Stimulated activated effector memory CD8-positive, alpha-beta T cell treated with anti-CD3 and anti-CD28 coated beads, Interleukin-12 subunit alpha, Interleukin-12 subunit beta, amount 100 ng/mL, for 72 hours (primary cell): Measurements from ENCODE around the gene MYO1B.
A peak's percentile ranks its signal among the peaks of the same experiment; 100 is the strongest.

Experiments used
- ATAC-seq: fragments of 150-1000 bp; cut with Tn5 transposase; 2 replicates; pipeline ENCODE4 v1.10.0; 2021
- DNase-seq, 2 donors: peaks; one replicate each; pipeline ENCODE4 v3.0.0; 2021 to 2022; ENCODE audit warnings: low spot score in 2 of 2
- H3K27ac Mint-ChIP-seq: one replicate; pipeline ENCODE4 v1.8.0; 2022; ENCODE audit warnings: mild to moderate bottlenecking, mixed read lengths
- H3K36me3 Mint-ChIP-seq: one replicate; pipeline ENCODE4 v1.8.0; 2022; ENCODE audit warnings: mild to moderate bottlenecking, mixed read lengths
- H3K4me1 Mint-ChIP-seq: one replicate; pipeline ENCODE4 v1.8.0; 2022; ENCODE audit warnings: mixed read lengths
- H3K4me3 Mint-ChIP-seq: one replicate; pipeline ENCODE4 v1.8.0; 2022; ENCODE audit warnings: mild to moderate bottlenecking, mixed read lengths
- H3K9me3 Mint-ChIP-seq: one replicate; pipeline ENCODE4 v1.8.0; 2022; ENCODE audit warnings: mixed read lengths

Gene MYO1B

GRCh38 chr2:191245046-191245868 lies at the start of gene MYO1B:
TSS of gene MYO1B (plus strand) at chr2:191245404. CDS start at chr2:191276896, 31,492 bp downstream.
- Mint-ChIP-seq H3K36me3 (no peaks in the 10 kb centered on the region), H3K9me3 (no peaks in the 10 kb centered on the region), H3K4me1 (peaks cover 17% of the 10 kb centered on the region), H3K4me3 (peak within 1 kb of the TSS; percentile 69), H3K27ac (no peak within 1 kb of the TSS)
- DNase-seq: peak; percentile 44 to 71
- peak; percentile 87 for ATAC-seq

GRCh38 chr2:191197096-191197495 lies 48.1 kb upstream of the MYO1B start:
- H3K36me3 Mint-ChIP-seq: peaks cover 5% of the 10 kb centered on the region
- H3K9me3 Mint-ChIP-seq: no peaks in the 10 kb centered on the region
- DNase-seq (no peak), ATAC-seq (no peak)
- H3K27ac Mint-ChIP-seq: no peak overlapping the region
- no peak overlapping the region for H3K4me3 Mint-ChIP-seq
- H3K4me1 Mint-ChIP-seq: peaks cover 23% of the 10 kb centered on the region

- DNase-seq (peak in 1 of 2 donors; percentile 38), ATAC-seq (no peak)
- no peak overlapping the region for H3K4me3 Mint-ChIP-seq
- H3K9me3 Mint-ChIP-seq: no peaks in the 10 kb centered on the region
- no peak overlapping the region for H3K27ac Mint-ChIP-seq
- H3K4me1 Mint-ChIP-seq: peaks cover 35% of the 10 kb centered on the region
- H3K36me3 Mint-ChIP-seq: peaks cover 5% of the 10 kb centered on the region
Observed at GRCh38 chr2:191198271-191198670, 46.9 kb upstream of the MYO1B start.

DNA sequence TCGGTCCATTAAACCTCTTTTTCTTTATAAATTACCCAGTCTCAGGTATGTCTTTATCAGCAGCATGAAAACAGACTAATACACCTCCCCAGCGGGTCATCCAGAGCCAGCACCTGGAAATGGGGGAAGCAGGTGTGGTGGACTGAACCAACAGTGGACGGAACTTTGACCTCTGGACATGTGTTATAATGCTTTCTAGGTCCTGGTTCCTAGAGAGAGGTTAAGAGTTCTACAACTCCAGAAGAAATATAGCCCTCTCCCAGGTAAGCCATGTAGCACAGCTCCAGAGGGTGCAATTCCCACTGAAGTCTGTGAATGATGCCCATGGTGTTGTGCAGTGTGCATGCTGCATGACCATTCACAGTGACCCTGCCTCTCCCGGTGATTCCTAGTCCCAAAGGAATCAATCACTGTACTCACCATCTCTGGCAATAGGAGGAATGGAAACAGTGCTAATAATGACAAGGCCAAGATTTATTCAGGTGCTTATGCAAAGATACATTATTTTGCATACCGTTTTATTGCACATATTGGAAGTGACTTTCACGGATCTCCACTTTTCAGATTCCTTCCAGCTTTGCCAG lies 45.2 kb upstream of the MYO1B start:
- Mint-ChIP-seq H3K4me3 (no peak overlapping the region), H3K36me3 (no peaks in the 10 kb centered on the region), H3K9me3 (no peaks in the 10 kb centered on the region), H3K27ac (no peak overlapping the region), H3K4me1 (peaks cover 36% of the 10 kb centered on the region)
- ATAC-seq (no peak), DNase-seq (no peak)

- peaks cover 37% of the 10 kb centered on the region for H3K4me1 Mint-ChIP-seq
- peak overlapping the region; percentile 64 for H3K27ac Mint-ChIP-seq
- no peaks in the 10 kb centered on the region for H3K9me3 Mint-ChIP-seq
- DNase-seq (no peak), ATAC-seq (no peak)
- no peak overlapping the region for H3K4me3 Mint-ChIP-seq
- H3K36me3 Mint-ChIP-seq: peaks cover 2% of the 10 kb centered on the region
Observed at GRCh38 chr2:191200910-191201309, 44.3 kb upstream of the MYO1B start.

GRCh38 chr2:191202209-191202721 lies 42.9 kb upstream of the MYO1B start:
- Mint-ChIP-seq H3K9me3 (no peaks in the 10 kb centered on the region), H3K4me3 (peak overlapping the region; percentile 60), H3K27ac (peak overlapping the region; percentile 88), H3K4me1 (peaks cover 47% of the 10 kb centered on the region), H3K36me3 (peaks cover 12% of the 10 kb centered on the region)
- DNase-seq: no peak
- ATAC-seq: no peak

DNA sequence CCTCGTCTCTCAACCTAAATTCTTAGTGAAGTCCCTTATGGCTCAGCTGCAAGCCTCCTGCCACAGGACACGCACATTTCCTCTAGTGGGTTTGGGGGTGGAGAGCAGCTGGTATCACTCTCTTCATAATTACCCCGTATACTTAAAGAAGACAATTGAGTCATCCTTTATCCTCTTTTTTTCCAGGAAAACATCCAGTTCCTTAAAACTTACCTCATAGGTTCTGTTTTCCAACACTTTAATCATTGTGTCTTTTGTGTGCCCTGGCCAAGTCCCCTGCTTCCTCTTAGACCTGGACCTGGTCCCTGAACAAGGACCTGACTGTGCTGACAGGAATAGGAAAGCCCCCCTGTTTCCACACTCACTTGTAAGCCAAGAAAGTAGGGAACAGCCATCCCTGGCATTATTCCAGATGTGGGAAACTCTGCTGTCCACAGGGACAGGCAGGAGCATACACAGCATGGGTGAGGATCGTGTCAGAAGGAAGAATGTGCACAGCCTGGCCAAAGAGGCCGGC lies 42.3 kb upstream of the MYO1B start:
- Mint-ChIP-seq H3K9me3 (no peaks in the 10 kb centered on the region), H3K4me3 (peak overlapping the region; percentile 60), H3K27ac (peak overlapping the region; percentile 88), H3K4me1 (peaks cover 47% of the 10 kb centered on the region), H3K36me3 (peaks cover 12% of the 10 kb centered on the region)
- ATAC-seq (peak; percentile 52), DNase-seq (no peak)

GRCh38 chr2:191204433-191204832 lies 40.8 kb upstream of the MYO1B start:
- H3K36me3 Mint-ChIP-seq: peaks cover 12% of the 10 kb centered on the region

DNA sequence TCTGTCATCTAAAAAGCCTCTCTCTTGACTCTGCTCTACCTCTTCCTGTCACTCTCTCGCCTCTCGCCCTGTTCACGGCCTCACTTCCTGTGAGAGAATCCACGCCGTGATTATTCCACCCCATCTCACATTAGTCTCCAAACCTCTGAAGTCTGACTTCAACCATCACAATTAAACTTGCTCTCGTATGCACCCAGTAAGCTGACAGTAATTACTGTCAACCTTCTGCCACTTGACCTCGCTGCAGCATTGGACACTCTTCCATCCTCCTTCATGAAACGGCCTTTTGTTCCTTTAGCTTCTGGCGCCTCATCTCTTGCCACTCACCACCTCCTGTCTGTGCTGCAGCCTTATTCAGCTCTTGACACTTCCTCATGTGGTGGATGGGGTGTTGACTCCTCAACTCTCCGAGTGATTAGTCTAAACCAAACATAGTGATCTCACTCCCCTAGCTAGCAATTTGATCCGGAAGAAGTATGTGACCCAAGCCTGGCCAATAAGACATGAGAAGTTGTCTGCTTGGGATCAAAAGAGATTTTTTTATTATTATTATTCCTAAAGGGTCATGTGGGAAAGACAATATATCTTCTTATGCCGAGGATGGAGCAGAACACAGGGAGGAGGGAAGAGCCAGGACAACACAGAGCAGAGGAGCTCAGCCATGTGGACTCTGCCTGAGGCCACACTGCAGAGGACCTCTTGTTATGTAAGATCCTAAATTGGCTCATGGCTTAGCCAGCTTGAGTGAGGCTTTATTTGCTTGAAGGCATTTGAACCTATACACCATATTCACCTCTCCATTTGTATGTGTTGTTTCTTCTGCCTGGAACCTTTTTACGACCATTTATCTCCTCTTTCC lies 38.4 kb upstream of the MYO1B start:
- peaks cover 12% of the 10 kb centered on the region for H3K36me3 Mint-ChIP-seq
- peak; percentile 99 for ATAC-seq
- peak overlapping the region; percentile 77 for H3K4me3 Mint-ChIP-seq
- peaks cover 39% of the 10 kb centered on the region for H3K4me1 Mint-ChIP-seq
- H3K27ac Mint-ChIP-seq: peak overlapping the region; percentile 95
- DNase-seq: peak; percentile 28 to 78
- H3K9me3 Mint-ChIP-seq: peaks cover 6% of the 10 kb centered on the region

More at GRCh38 chr2:191204433-191204832, 40.8 kb upstream of the MYO1B start:
- ATAC-seq: no peak
- Mint-ChIP-seq H3K4me1 (peaks cover 47% of the 10 kb centered on the region), H3K27ac (peak overlapping the region; percentile 95), H3K4me3 (peak overlapping the region; percentile 77), H3K9me3 (no peaks in the 10 kb centered on the region)
- no peak for DNase-seq

DNA sequence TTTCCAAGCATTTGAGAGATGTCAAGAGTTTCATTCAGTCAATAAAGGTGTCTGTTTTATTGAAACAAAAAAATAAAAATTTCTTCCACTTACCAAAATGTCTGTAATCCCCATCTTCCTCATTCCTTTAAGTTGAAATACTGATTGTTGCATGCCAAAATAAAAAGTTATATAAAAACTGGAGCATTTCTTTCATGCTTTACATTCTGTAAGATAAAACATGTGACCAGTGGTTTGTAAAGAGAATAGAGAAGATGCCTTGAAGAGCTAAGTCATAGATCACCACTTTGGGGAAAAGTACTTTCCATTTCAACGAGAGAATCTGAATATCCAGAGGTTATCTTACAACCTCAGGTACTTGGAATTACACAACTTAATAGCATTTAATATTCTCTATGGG lies 35.9 kb upstream of the MYO1B start:
- H3K4me1 Mint-ChIP-seq: peaks cover 19% of the 10 kb centered on the region
- H3K36me3 Mint-ChIP-seq: peaks cover 12% of the 10 kb centered on the region
- DNase-seq (no peak), ATAC-seq (no peak)
- peaks cover 16% of the 10 kb centered on the region for H3K9me3 Mint-ChIP-seq
- no peak overlapping the region for H3K4me3 Mint-ChIP-seq
- no peak overlapping the region for H3K27ac Mint-ChIP-seq

- H3K36me3 Mint-ChIP-seq: no peaks in the 10 kb centered on the region
- no peak overlapping the region for H3K27ac Mint-ChIP-seq
- ATAC-seq (no peak), DNase-seq (no peak)
- H3K4me1 Mint-ChIP-seq: no peaks in the 10 kb centered on the region
- no peak overlapping the region for H3K4me3 Mint-ChIP-seq
- H3K9me3 Mint-ChIP-seq: peaks cover 16% of the 10 kb centered on the region
Observed at GRCh38 chr2:191212119-191212518, 33.1 kb upstream of the MYO1B start.

- no peak overlapping the region for H3K27ac Mint-ChIP-seq
Observed at GRCh38 chr2:191213333-191213732, 31.9 kb upstream of the MYO1B start.

DNA sequence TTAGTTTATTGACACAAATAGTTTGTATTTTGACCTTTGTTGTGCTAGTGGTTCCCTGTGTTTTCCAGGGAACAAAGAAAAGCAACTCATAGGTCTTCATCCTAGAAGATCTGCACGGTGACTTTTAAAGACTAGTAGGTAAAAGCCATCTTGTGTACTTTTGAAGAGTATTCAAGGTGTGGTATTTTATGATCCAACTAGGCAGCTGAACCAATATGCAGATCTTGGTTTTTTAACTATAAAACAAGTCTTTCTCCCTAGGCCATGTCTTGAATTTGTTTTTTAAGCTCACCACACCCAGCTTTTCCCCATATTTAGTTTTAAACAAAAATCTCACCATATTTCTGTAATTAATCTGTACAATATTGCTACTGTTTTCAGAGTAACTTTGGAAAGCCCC lies 30.0 kb upstream of the MYO1B start:
- Mint-ChIP-seq H3K4me1 (peaks cover 12% of the 10 kb centered on the region), H3K9me3 (peaks cover 16% of the 10 kb centered on the region), H3K27ac (no peak overlapping the region), H3K4me3 (no peak overlapping the region), H3K36me3 (no peaks in the 10 kb centered on the region)
- ATAC-seq: no peak
- DNase-seq: no peak

More at GRCh38 chr2:191213333-191213732, 31.9 kb upstream of the MYO1B start:
- no peaks in the 10 kb centered on the region for H3K36me3 Mint-ChIP-seq
- ATAC-seq (no peak), DNase-seq (no peak)
- no peaks in the 10 kb centered on the region for H3K4me1 Mint-ChIP-seq
- peaks cover 16% of the 10 kb centered on the region for H3K9me3 Mint-ChIP-seq
- no peak overlapping the region for H3K4me3 Mint-ChIP-seq

DNA sequence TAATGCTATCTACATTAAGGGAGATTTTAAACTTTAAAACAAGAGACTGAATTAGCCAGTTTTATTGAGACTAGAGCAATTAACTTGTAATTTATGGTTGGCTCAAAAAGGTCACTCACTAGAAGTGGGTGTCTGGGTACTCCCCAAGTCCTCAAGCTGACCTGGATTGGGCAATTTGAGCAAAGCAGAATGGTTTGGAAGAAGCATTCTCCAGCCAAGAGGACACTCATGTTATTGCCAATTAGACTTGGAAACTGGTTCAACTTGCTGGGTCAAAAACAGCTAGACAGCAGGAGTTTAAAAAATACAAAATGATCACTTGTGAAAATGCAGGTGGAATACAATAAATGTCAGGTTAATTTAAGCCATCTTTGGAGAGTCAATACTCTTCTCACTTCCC lies 29.5 kb upstream of the MYO1B start:
- peaks cover 16% of the 10 kb centered on the region for H3K4me1 Mint-ChIP-seq
- no peaks in the 10 kb centered on the region for H3K36me3 Mint-ChIP-seq
- DNase-seq (no peak), ATAC-seq (no peak)
- H3K9me3 Mint-ChIP-seq: peaks cover 16% of the 10 kb centered on the region
- no peak overlapping the region for H3K27ac Mint-ChIP-seq
- no peak overlapping the region for H3K4me3 Mint-ChIP-seq

DNA sequence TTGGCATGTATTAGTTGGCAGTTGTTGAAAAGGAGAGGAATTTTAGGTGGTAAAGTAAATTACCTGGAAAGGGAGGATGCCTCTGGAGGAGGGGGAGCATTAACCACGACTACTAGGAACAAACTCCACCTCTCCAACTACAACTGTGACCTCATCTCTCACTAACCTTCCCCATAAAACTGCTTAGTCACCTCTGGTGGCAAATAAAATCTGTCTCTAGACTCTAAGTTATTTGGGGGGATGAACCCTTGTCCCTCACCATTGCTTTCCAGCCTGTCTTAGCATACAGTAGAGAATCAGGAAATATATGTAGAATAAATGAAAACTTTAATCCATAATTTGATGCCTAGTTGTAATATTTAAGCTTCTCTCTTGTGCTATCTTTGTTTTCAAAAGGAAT lies 27.6 kb upstream of the MYO1B start:
- DNase-seq (no peak), ATAC-seq (no peak)
- peaks cover 15% of the 10 kb centered on the region for H3K9me3 Mint-ChIP-seq
- H3K36me3 Mint-ChIP-seq: no peaks in the 10 kb centered on the region
- H3K27ac Mint-ChIP-seq: no peak overlapping the region
- H3K4me1 Mint-ChIP-seq: peaks cover 18% of the 10 kb centered on the region
- no peak overlapping the region for H3K4me3 Mint-ChIP-seq
